HG02943 (cell line): ENCODE measurements around the gene UPK3BL1.
A peak's percentile ranks its signal among the peaks of the same experiment; 100 is the strongest.
"Not testable (repeated sequence)": the region's sequence is repeated elsewhere in the genome, so short reads cannot be mapped to it uniquely, and the experiment has no call there.

Experiments used
- ATAC-seq: cut with Tn5 transposase; IDR thresholded peaks from one replicate; pipeline ENCODE4 v1.9.1; 2021; ENCODE audit warnings: mild to moderate bottlenecking, low read depth, moderate library complexity; ENCODE audit not compliant: unreplicated experiment

Gene UPK3BL1

GRCh38 chr7:102592477-102593019 is 50.0 kb downstream of the UPK3BL1 start:
- ATAC-seq, result peak; percentile 59

- ATAC-seq, result not testable (repeated sequence)
Observed at GRCh38 chr7:102589857-102590256, 52.7 kb downstream of the UPK3BL1 start.
